IMR-90 (cell line): Measurements from ENCODE around the gene MX1. TPM values are rescaled to one million over a fixed set of nuclear protein-coding genes. Genes with fewer than 3 reads are reported as not detected.

Experiments
- ATAC-seq: fragments of 200-7000 bp; cut with Tn5 transposase; 2 replicates; pipeline ENCODE4 v1.9.1; 2020; ENCODE audit warnings: low read depth, mild to moderate bottlenecking, moderate library complexity
- BruUV-seq: library from RNA; stranded (reverse); fragments of 400-500 nt; replicated peaks from 2 replicates; lab custom pipeline; 2021; lab: Mats Ljungman, UMichigan
- CTCF ChIA-PET: fragments of 300-600 bp; formaldehyde crosslinking; extraction: SDS; loops from one replicate; lab custom pipeline; 2021; ENCODE audit warnings: antibody characterized with exemption; lab: Yijun Ruan, JAX
- POLR2A ChIA-PET: fragments of 300-600 bp; sonication (Branson Sonifier 250); formaldehyde crosslinking; loops from one replicate; lab custom pipeline; 2022; ENCODE audit warnings: antibody characterized with exemption; ENCODE audit not compliant: unreplicated experiment; lab: Charles Lee
- DNase-seq: peaks from one replicate; pipeline ENCODE4 v3.0.0; 2013
- H2AFZ ChIP-seq: replicated peaks from 2 replicates; pipeline ENCODE3; 2013; ENCODE audit warnings: low read length, mild to moderate bottlenecking; ENCODE audit not compliant: poor library complexity
- H2AK5ac ChIP-seq: 2 replicates; pipeline ENCODE4 v1.6.1; 2013; ENCODE audit warnings: low read depth, low read length, inconsistent platforms
- H2AK9ac ChIP-seq: replicated peaks from 2 replicates; pipeline ENCODE3; 2013; ENCODE audit warnings: mild to moderate bottlenecking, low read depth, low read length, moderate library complexity; ENCODE audit not compliant: poor library complexity
- H2BK120ac ChIP-seq: 2 replicates; pipeline ENCODE4 v1.6.1; 2013; ENCODE audit warnings: low read depth, low read length, inconsistent platforms
- H2BK15ac ChIP-seq: 3 replicates; pipeline ENCODE4 v1.6.1; 2013; ENCODE audit warnings: low read depth, low read length, inconsistent platforms
- H2BK20ac ChIP-seq: 2 replicates; pipeline ENCODE4 v1.6.1; 2013; ENCODE audit warnings: low read depth, mild to moderate bottlenecking, inconsistent platforms, low read length, moderate library complexity
- H2BK5ac ChIP-seq: 2 replicates; pipeline ENCODE4 v1.6.1; 2013; ENCODE audit warnings: mild to moderate bottlenecking, low read depth, low read length, inconsistent platforms; ENCODE audit not compliant: poor library complexity, severe bottlenecking
- H3K14ac ChIP-seq: replicated peaks from 2 replicates; pipeline ENCODE4 v1.6.1; 2013; ENCODE audit warnings: low read depth, low read length, inconsistent platforms
- H3K18ac ChIP-seq: 2 replicates; pipeline ENCODE4 v1.6.1; 2013; ENCODE audit warnings: low read depth, low read length, control low read depth
- H3K23ac ChIP-seq: 2 replicates; pipeline ENCODE4 v1.6.1; 2013; ENCODE audit warnings: low read depth, low read length, inconsistent platforms
- H3K27ac ChIP-seq: 2 replicates; pipeline ENCODE4 v1.5.1; 2013; ENCODE audit warnings: mild to moderate bottlenecking, control low read depth, low read length; ENCODE audit not compliant: insufficient read depth
- H3K27me3 ChIP-seq: 2 replicates; pipeline ENCODE4 v1.6.1; 2013; ENCODE audit warnings: low read length; ENCODE audit not compliant: control insufficient read depth, insufficient read depth
- H3K36me3 ChIP-seq: 2 replicates; pipeline ENCODE4 v1.6.1; 2013; ENCODE audit warnings: low read length, mixed read lengths; ENCODE audit not compliant: control insufficient read depth, insufficient read depth
- H3K4ac ChIP-seq: 2 replicates; pipeline ENCODE4 v1.6.1; 2013; ENCODE audit warnings: low read depth, low read length, inconsistent platforms
- H3K4me1 ChIP-seq: 2 replicates; pipeline ENCODE4 v1.6.1; 2013; ENCODE audit warnings: low read length, mixed read lengths; ENCODE audit not compliant: control insufficient read depth, insufficient read depth
- H3K4me2 ChIP-seq: 2 replicates; pipeline ENCODE4 v1.6.1; 2013; ENCODE audit warnings: low read depth, mild to moderate bottlenecking, control low read depth, low read length, moderate library complexity
- H3K4me3 ChIP-seq: 2 replicates; pipeline ENCODE4 v1.5.1; 2013; ENCODE audit warnings: low read depth, mild to moderate bottlenecking, control low read depth, low read length, moderate library complexity; ENCODE audit not compliant: insufficient read depth
- H3K56ac ChIP-seq: 2 replicates; pipeline ENCODE4 v1.6.1; 2013; ENCODE audit warnings: low read length, inconsistent platforms; ENCODE audit not compliant: insufficient read depth; ENCODE audit errors: extremely low read depth
- H3K79me1 ChIP-seq, 2 experiments: 2 replicates each; pipeline ENCODE4 v1.6.1; 2013; ENCODE audit warnings: low read length in 2 of 2, inconsistent platforms in 1 of 2, low read depth in 1 of 2
- H3K9ac ChIP-seq: 2 replicates; pipeline ENCODE4 v1.6.1; 2013; ENCODE audit warnings: low read depth, low read length, control low read depth
- H3K9me1 ChIP-seq: 2 replicates; pipeline ENCODE4 v1.6.1; 2013; ENCODE audit warnings: low read length, inconsistent platforms; ENCODE audit not compliant: insufficient read depth
- H3K9me3 ChIP-seq: 2 replicates; pipeline ENCODE4 v1.6.1; 2013; ENCODE audit warnings: low read length; ENCODE audit not compliant: control insufficient read depth, insufficient read depth
- H4K20me1 ChIP-seq: 2 replicates; pipeline ENCODE4 v1.6.1; 2013; ENCODE audit warnings: low read length, inconsistent platforms; ENCODE audit not compliant: insufficient read depth
- H4K5ac ChIP-seq: 2 replicates; pipeline ENCODE4 v1.6.1; 2013; ENCODE audit warnings: mild to moderate bottlenecking, low read depth, low read length, control low read depth
- H4K8ac ChIP-seq, 2 experiments: 2 replicates each; pipeline ENCODE4 v1.6.1; 2013; ENCODE audit warnings: low read depth in 2 of 2, low read length in 2 of 2, control low read depth in 1 of 2, inconsistent platforms in 1 of 2
- H4K91ac ChIP-seq: 2 replicates; pipeline ENCODE4 v1.6.1; 2013; ENCODE audit warnings: low read depth, low read length, inconsistent platforms; ENCODE audit not compliant: insufficient read depth
- BHLHE40 ChIP-seq: fragments of 150-350 bp; IDR thresholded peaks from 2 replicates; pipeline ENCODE4 v1.6.1; 2016; ENCODE audit warnings: mild to moderate bottlenecking, low read depth, low read length
- CEBPB ChIP-seq: IDR thresholded peaks from 2 replicates; pipeline ENCODE4 v1.6.1; 2012; ENCODE audit warnings: low read depth, low read length, improper control_type of control experiment
- CHD1 ChIP-seq: IDR thresholded peaks from 2 replicates; pipeline ENCODE4 v1.6.1; 2012; ENCODE audit warnings: low read depth, low read length, improper control_type of control experiment
- FOS ChIP-seq: fragments of 150-350 bp; IDR thresholded peaks from 2 replicates; pipeline ENCODE4 v1.6.1; 2016; ENCODE audit warnings: low read depth, low read length
- MAFK ChIP-seq: IDR thresholded peaks from 2 replicates; pipeline ENCODE4 v1.6.1; 2012; ENCODE audit warnings: low read depth, low read length, improper control_type of control experiment
- MAZ ChIP-seq: IDR thresholded peaks from 2 replicates; pipeline ENCODE4 v1.6.1; 2012; ENCODE audit warnings: low read depth, mild to moderate bottlenecking, low read length, improper control_type of control experiment, moderate library complexity, borderline replicate concordance
- MXI1 ChIP-seq: IDR thresholded peaks from 2 replicates; pipeline ENCODE4 v1.6.1; 2012; ENCODE audit warnings: low read depth, mild to moderate bottlenecking, low read length, moderate library complexity, borderline replicate concordance
- NFE2L2 ChIP-seq: fragments of 150-350 bp; IDR thresholded peaks from 2 replicates; pipeline ENCODE4 v1.6.1; 2016; ENCODE audit warnings: low read depth, mild to moderate bottlenecking, low read length
- POLR2A ChIP-seq: IDR thresholded peaks from 2 replicates; pipeline ENCODE4 v1.6.1; 2012; ENCODE audit warnings: mild to moderate bottlenecking, low read depth, low read length
- RAD21 ChIP-seq: IDR thresholded peaks from 2 replicates; pipeline ENCODE4 v1.6.1; 2012; ENCODE audit warnings: low read length, improper control_type of control experiment
- RCOR1 ChIP-seq: IDR thresholded peaks from 2 replicates; pipeline ENCODE4 v1.6.1; 2012; ENCODE audit warnings: mild to moderate bottlenecking, low read length, improper control_type of control experiment; ENCODE audit not compliant: insufficient replicate concordance
- RFX5 ChIP-seq: IDR thresholded peaks from 2 replicates; pipeline ENCODE4 v1.8.0; 2012; ENCODE audit warnings: low read depth, mild to moderate bottlenecking, low read length, moderate library complexity
- SMC3 ChIP-seq: fragments of 150-350 bp; IDR thresholded peaks from 2 replicates; pipeline ENCODE4 v1.6.1; 2016; ENCODE audit warnings: low read depth, mild to moderate bottlenecking, antibody characterized with exemption, low read length, moderate library complexity
- WGBS, 2 experiments: methylation state at CpG; one replicate each; pipeline versions ENCODE4 v1.1.5 to v1.1.7; 2013; ENCODE audit warnings: missing lambda C conversion rate in 2 of 2; ENCODE audit not compliant: insufficient read length in 1 of 2; ENCODE audit errors: extremely low coverage in 2 of 2; 5-methylcytosine and 5-hydroxymethylcytosine counted together
- dilution Hi-C: fragments of 300-500 bp; cut with HindIII; formaldehyde crosslinking; loops from one replicate; pipeline ENCODE4 v1.14.3; 2018; ENCODE audit warnings: low sequenced_read_pairs; ENCODE audit not compliant: unreplicated experiment
- in situ Hi-C: fragments of 300-500 bp; cut with MboI; formaldehyde crosslinking; loops from 3 replicates; pipeline ENCODE4 v1.14.3; 2019; ENCODE audit warnings: low sequenced_read_pairs, inconsistent platforms, mixed read lengths
- intact Hi-C: fragments of 100-400 bp; cut with micrococcal nuclease; formaldehyde crosslinking; loops from 2 replicates; pipeline ENCODE4 v1.10.0; 2022
- polyA plus RNA-seq, 3 experiments: library from polyadenylated mRNA; depleted of rRNA; stranded (reverse); fragments of >200 nt; gene quantifications; 2 replicates each; pipeline ENCODE4 v1.2.3, GENCODE V29; 2012; ENCODE audit warnings: low replicate concordance in 1 of 3
- total RNA-seq: library from RNA; depleted of rRNA; stranded (reverse); fragments of >200 nt; gene quantifications from 2 replicates; pipeline ENCODE4 v1.2.3, GENCODE V29; 2012
- TF ChIP-seq, protein P1 (sequence below): conservative IDR thresholded peaks from 2 replicates; pipeline ENCODE4 v1.5.1; 2012; ENCODE audit warnings: mild to moderate bottlenecking, low read depth, low read length, improper control_type of control experiment
- TF ChIP-seq, protein P2 (sequence below): fragments of 150-350 bp; IDR thresholded peaks from 2 replicates; pipeline ENCODE4 v1.6.1; 2016; ENCODE audit warnings: low read depth, mild to moderate bottlenecking, low read length, moderate library complexity, borderline replicate concordance
- TF ChIP-seq, protein P3 (sequence below): fragments of 150-350 bp; IDR thresholded peaks from 2 replicates; pipeline ENCODE4 v1.6.1; 2017; ENCODE audit warnings: mild to moderate bottlenecking, antibody characterized with exemption, low read length, low read depth

MX1 gene
- total and polyA plus RNA-seq, 2 of the 4 experiments (the other 2 are of a cell fraction): 1.0 to 2.5 TPM

DNA sequence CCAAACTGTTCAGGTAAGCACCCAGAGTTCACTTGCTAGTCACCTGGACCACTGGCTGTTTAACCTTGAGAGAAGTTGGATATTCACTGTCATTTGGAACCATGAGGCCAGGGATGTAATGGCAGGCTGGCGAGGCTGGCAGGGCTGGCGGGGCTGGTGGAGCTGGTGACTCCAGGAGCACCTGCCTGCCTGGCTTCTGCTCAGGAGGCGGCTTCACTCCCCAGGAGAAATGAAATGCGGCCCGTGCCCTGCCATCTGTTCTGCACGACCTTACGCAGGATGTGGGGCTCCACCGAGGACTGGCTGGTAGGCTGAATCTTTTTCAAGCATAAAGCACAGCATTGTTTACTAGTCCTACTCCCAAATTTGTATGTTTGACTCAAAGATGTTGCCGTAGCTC is 22.7 kb upstream of the MX1 start:
- Histone ChIP-seq H4K5ac (no peak overlapping the region), H3K23ac (no peak overlapping the region), H3K4ac (no peak overlapping the region), H3K27me3 (peaks cover 1% of the 10 kb centered on the region; the same call in 1 of the 2 replicates), H2AK9ac (no peak overlapping the region), H4K91ac (no peak overlapping the region), H4K8ac (no peak overlapping the region), H2BK15ac (no peak overlapping the region), H2BK5ac (no peak overlapping the region), H3K14ac (no peak overlapping the region), H2AFZ (no peak overlapping the region), H3K27ac (no peak overlapping the region), H3K9me1 (no peaks in the 10 kb centered on the region), H2BK120ac (no peak overlapping the region), H3K9ac (no peak overlapping the region), H4K20me1 (no peaks in the 10 kb centered on the region), H3K36me3 (no peaks in the 10 kb centered on the region), H3K56ac (no peak overlapping the region), H3K4me1 (no peaks in the 10 kb centered on the region), H2AK5ac (no peak overlapping the region), H2BK20ac (no peak overlapping the region), H3K4me3 (no peak overlapping the region), H3K9me3 (no peaks in the 10 kb centered on the region), H3K18ac (no peak overlapping the region), H3K4me2 (no peak overlapping the region), H3K79me1 (no peaks in the 10 kb centered on the region)
- POLR2A ChIA-PET: no interaction called here
- 88% methylated on average over 2 of the region's 9 CpGs; no CpG with 5 or more reads in 1 of the 2 experiments for WGBS, 2 experiments
- dilution Hi-C loops (no loop called here), intact Hi-C loops (no loop called here), in situ Hi-C loops (loop anchor here (10.0 kb wide), 1 partner anchor 111 kb away; no protein-coding TSS in a partner anchor)
- TF ChIP-seq CHD1 (no peak), BHLHE40 (no peak), RAD21 (no peak), CEBPB (no peak), RCOR1 (no peak), POLR2A (no peak), RFX5 (no peak), MAFK (no peak), NFE2L2 (no peak), SMC3 (no peak), MAZ (no peak), MXI1 (no peak), FOS (no peak)
- TF ChIP-seq, protein P1, sequence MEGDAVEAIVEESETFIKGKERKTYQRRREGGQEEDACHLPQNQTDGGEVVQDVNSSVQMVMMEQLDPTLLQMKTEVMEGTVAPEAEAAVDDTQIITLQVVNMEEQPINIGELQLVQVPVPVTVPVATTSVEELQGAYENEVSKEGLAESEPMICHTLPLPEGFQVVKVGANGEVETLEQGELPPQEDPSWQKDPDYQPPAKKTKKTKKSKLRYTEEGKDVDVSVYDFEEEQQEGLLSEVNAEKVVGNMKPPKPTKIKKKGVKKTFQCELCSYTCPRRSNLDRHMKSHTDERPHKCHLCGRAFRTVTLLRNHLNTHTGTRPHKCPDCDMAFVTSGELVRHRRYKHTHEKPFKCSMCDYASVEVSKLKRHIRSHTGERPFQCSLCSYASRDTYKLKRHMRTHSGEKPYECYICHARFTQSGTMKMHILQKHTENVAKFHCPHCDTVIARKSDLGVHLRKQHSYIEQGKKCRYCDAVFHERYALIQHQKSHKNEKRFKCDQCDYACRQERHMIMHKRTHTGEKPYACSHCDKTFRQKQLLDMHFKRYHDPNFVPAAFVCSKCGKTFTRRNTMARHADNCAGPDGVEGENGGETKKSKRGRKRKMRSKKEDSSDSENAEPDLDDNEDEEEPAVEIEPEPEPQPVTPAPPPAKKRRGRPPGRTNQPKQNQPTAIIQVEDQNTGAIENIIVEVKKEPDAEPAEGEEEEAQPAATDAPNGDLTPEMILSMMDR: no peak
- TF ChIP-seq, protein P2, sequence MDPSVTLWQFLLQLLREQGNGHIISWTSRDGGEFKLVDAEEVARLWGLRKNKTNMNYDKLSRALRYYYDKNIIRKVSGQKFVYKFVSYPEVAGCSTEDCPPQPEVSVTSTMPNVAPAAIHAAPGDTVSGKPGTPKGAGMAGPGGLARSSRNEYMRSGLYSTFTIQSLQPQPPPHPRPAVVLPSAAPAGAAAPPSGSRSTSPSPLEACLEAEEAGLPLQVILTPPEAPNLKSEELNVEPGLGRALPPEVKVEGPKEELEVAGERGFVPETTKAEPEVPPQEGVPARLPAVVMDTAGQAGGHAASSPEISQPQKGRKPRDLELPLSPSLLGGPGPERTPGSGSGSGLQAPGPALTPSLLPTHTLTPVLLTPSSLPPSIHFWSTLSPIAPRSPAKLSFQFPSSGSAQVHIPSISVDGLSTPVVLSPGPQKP: no peak
- TF ChIP-seq, protein P3, sequence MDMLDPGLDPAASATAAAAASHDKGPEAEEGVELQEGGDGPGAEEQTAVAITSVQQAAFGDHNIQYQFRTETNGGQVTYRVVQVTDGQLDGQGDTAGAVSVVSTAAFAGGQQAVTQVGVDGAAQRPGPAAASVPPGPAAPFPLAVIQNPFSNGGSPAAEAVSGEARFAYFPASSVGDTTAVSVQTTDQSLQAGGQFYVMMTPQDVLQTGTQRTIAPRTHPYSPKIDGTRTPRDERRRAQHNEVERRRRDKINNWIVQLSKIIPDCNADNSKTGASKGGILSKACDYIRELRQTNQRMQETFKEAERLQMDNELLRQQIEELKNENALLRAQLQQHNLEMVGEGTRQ: no peak
- no TSS peak for BruUV-seq
- DNase-seq: no peak
- CTCF ChIA-PET: no interaction called here
- ATAC-seq: no peak
